Retinal pigment epithelial cell (primary cell): ENCODE results near the gene POGLUT2.
A peak's percentile ranks its signal among the peaks of the same experiment; 100 is the strongest.

Experiments used
- DNase-seq: peaks from one replicate; pipeline ENCODE4 v3.0.0-alpha.2; 2010; ENCODE audit warnings: low read depth
- H3K4me3 ChIP-seq: 2 replicates; pipeline ENCODE4 v1.5.1; 2011; ENCODE audit warnings: mild to moderate bottlenecking, low read length, control low read depth, moderate library complexity
- TF ChIP-seq, protein P1 (sequence below): conservative IDR thresholded peaks from 2 replicates; pipeline ENCODE4 v1.5.1; 2011; ENCODE audit warnings: low read depth, low read length, control low read depth, inconsistent platforms

The POGLUT2 gene

DNA sequence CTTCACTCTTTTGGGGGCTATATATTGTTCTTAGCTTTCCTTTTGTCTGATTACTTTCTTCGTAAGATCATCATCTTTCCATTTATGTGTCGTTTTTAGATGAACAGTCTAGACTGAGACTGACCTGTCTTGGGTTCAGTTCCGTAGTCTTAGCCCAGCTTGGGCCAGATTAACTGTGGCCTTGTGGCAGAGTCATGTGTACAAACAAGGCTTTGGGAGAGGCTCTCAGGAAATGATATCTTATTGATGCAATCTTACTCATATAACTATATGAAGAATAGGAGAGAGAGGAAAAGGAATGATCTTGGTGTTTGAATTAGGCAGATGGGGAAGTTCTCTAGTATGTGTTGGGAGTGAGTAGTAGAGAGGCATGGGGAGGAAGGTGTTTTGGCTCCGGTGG, 40.2 kb upstream of the POGLUT2 start:
- TF ChIP-seq, protein P1, sequence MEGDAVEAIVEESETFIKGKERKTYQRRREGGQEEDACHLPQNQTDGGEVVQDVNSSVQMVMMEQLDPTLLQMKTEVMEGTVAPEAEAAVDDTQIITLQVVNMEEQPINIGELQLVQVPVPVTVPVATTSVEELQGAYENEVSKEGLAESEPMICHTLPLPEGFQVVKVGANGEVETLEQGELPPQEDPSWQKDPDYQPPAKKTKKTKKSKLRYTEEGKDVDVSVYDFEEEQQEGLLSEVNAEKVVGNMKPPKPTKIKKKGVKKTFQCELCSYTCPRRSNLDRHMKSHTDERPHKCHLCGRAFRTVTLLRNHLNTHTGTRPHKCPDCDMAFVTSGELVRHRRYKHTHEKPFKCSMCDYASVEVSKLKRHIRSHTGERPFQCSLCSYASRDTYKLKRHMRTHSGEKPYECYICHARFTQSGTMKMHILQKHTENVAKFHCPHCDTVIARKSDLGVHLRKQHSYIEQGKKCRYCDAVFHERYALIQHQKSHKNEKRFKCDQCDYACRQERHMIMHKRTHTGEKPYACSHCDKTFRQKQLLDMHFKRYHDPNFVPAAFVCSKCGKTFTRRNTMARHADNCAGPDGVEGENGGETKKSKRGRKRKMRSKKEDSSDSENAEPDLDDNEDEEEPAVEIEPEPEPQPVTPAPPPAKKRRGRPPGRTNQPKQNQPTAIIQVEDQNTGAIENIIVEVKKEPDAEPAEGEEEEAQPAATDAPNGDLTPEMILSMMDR, result no peak
- no peak overlapping the region for H3K4me3 ChIP-seq
- no peak for DNase-seq

DNA sequence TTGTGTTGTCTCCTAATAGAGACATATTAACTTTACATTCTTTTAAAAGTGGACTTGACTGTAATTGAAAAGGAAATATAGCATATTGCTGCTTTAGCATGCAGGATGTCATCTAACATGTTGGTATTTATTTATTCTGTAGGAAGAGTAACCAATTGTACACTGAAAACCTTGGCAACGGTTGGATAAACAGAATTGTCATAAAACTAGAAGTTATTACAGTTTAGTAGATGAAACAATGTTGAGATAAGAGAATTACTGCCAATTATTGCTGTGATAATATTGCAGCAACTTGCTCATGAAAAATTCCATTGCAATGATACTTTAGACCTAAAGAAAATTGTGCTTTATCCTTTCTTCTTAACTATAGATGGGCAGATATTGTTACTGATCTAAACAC, 39.5 kb upstream of the POGLUT2 start:
- H3K4me3 ChIP-seq, result no peak overlapping the region
- DNase-seq, result no peak
- TF ChIP-seq, protein P1, result no peak

DNA sequence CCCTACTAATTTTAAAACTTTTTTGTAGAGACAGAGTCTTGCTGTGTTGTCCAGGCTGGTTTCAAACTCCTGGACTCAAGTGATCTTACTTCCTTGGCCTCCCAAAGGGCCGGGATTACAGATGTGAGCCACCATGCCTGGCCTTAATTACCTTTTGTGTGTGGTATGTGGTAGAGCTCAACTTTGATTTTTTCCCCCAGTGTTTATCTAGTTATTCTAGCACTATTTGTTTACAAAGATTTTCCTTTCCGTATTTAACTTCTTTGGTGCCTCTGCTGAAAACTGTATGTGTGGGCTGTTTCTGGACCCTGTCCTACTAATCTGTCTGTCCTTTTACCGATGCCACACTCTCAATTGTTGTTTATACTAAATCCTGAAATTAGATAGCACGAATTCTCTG, 37.7 kb upstream of the POGLUT2 start:
- no peak for DNase-seq
- no peak overlapping the region for H3K4me3 ChIP-seq
- TF ChIP-seq, protein P1, result no peak

DNA sequence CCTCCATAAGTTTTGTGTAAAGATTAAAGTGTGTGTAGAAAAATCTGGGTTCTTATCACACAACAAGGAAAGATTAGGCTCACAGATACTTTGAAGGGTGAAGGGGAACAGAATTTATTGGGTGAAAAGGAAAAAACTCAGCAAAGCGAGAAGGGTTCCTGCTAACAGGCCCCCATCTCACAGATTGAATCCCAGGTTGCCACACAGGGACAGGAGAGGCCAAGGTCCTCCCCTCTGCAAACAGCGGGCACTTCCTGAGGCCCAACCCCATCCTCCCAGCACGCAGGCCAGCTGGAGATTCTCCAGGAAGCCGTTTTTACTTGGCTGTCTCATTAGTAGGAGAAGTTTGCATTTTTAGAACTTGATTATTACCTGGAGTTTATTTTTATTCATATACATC, 31.9 kb upstream of the POGLUT2 start:
- H3K4me3 ChIP-seq, result no peak overlapping the region
- TF ChIP-seq, protein P1, result no peak
- DNase-seq, result no peak

DNA sequence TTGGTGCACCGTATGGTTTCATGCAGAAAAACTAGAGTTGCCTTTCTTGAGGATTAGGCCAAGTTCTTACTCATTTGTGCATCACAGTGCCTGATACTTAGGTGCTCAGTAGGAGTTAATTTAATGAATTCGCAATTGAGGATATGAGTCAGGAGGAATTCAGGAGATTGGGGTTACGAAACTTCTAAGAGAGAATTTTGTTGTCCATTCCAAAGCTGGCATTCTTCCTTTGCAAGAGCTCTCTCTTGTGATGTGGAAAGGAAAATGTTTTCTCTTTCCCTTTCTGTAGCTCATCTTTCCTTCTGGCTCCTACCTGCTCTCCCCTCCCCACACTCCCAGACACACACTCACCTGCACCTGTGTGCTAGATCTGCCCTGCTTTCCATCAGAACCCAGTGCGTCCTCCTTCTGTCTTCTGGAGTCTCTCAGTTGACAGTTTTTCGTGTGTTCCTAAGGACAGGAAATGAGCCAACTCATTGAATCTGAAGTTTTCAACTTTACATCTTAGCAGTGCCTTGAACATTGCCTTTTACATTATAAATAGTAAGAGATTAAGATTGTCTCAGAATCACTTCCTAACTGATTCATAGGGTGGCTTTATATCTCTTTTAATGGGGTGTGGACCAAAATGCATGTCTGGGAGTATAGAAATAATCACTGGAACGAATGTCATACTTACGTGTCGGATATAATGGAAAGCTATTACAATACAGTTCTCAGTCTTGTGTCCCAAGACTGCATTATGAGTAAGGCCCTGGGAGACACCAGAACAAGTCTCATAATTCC, 27.3 kb upstream of the POGLUT2 start:
- DNase-seq, result peak; percentile 93
- H3K4me3 ChIP-seq, result peak overlapping the region; percentile 28

DNA sequence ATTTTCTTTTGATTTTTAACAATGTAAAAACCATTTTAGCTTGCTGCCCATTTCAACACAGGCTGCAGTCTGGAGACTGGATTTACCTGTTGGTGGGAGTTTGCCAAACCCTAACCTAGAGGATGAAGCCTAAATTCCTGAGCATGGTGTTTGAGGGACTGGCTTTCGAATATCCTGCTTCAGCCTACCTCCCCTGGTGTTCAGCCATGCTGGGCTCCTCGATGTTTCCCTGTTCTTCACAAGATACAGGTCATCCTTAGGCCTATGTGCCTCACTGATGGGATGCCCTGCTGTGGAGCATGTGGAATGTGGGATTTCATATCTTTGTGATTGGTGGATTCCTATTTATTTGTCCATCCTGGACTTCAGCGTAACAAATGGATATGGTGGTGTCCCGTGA, 26.6 kb upstream of the POGLUT2 start:
- H3K4me3 ChIP-seq, result no peak overlapping the region
- TF ChIP-seq, protein P1, result no peak
- no peak for DNase-seq

More for the DNA sequence above, 27.3 kb upstream of the POGLUT2 start:
- TF ChIP-seq, protein P1, result no peak

DNA sequence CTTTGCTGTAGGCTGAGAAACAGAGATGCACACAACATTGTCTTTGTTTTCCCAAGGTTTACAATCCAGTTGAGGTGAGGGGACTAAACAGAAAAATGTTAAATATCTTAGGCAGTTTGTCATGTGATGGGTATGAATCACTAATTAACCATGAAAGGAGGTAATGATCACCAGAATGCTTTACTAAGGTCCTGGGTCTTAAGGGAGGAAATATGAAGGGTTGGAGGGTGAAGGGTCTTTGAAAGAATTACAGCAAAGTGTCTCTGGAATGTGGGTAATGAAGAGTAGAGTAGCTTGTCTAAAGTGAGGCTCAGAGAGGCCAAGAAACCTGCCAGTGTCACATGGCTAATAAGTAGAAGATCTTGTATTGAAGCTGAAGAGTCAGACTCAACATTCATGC, 19.1 kb upstream of the POGLUT2 start:
- TF ChIP-seq, protein P1, result no peak
- no peak overlapping the region for H3K4me3 ChIP-seq
- peak; percentile 90 for DNase-seq
